Peyer's patch (tissue), 4 donors: ENCODE measurements around the gene USP47.

Experiments used
- CTCF ChIP-seq, 6 experiments: fragments of 450-650 bp in 4 of 6; fragments of 200-600 bp in 2 of 6; sonication (generic) in 1 of 6; IDR thresholded peaks; one replicate each; pipeline ENCODE4 v1.5.1; 2017 to 2019; ENCODE audit warnings: antibody characterized with exemption in 6 of 6, mild to moderate bottlenecking in 3 of 6, moderate library complexity in 1 of 6
- POLR2A ChIP-seq, 2 donors: fragments of 450-650 bp; IDR thresholded peaks; one replicate each; pipeline ENCODE4 v1.5.1; 2017; ENCODE audit warnings: antibody characterized with exemption in 2 of 2, mild to moderate bottlenecking in 2 of 2, moderate library complexity in 2 of 2

- TF ChIP-seq CTCF (IDR thresholded peaks at IDR 0.05), result no peak
- no peak for TF ChIP-seq POLR2A (IDR thresholded peaks at IDR 0.05)
These were observed 118.9 kb downstream of the USP47 start for GRCh38 chr11:11960687-11961086.
